ENCODE data around the gene CES3. TPM values are rescaled to one million over a fixed set of nuclear protein-coding genes. Genes with fewer than 3 reads are reported as not detected.

Gene CES3
- total RNA-seq, 1 donor from 2014 or later: not detected

DNA sequence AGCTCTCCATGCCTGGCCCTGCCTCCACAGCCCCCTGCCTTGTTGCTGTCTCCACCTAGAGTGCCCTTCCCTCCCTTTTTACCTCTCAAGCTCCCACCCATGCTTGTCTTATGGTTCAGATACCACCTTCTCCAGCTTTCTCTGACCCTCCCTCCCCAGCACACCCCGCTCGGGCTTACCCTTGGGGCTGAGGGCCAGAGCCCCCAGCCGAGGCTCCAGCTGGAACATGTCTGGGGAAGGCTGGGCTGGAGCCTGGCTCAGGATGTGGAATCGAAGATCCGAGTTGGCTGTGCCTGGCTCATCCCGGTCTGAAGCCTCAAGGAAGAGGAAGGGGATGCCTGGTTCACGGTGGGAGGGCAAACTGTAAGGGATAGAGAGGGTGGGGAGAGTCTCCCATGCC lies 46.0 kb upstream of the CES3 start:
- H3K4me1 ChIP-seq: peaks cover 0 to 2% of the 10 kb centered on the region in 2 donors
- no peak for DNase-seq (ENCODE audit: low spot score in 2 of 2)
- H3K9me3 ChIP-seq: no peaks in the 10 kb centered on the region
- no peak overlapping the region for H3K4me3 ChIP-seq
- H3K27me3 ChIP-seq: no peaks in the 10 kb centered on the region
- intact Hi-C loops (cut with DNase I): no loop called here
- TF ChIP-seq, protein P1, sequence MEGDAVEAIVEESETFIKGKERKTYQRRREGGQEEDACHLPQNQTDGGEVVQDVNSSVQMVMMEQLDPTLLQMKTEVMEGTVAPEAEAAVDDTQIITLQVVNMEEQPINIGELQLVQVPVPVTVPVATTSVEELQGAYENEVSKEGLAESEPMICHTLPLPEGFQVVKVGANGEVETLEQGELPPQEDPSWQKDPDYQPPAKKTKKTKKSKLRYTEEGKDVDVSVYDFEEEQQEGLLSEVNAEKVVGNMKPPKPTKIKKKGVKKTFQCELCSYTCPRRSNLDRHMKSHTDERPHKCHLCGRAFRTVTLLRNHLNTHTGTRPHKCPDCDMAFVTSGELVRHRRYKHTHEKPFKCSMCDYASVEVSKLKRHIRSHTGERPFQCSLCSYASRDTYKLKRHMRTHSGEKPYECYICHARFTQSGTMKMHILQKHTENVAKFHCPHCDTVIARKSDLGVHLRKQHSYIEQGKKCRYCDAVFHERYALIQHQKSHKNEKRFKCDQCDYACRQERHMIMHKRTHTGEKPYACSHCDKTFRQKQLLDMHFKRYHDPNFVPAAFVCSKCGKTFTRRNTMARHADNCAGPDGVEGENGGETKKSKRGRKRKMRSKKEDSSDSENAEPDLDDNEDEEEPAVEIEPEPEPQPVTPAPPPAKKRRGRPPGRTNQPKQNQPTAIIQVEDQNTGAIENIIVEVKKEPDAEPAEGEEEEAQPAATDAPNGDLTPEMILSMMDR (IDR thresholded peaks at IDR 0.05): no peak
- H3K27ac ChIP-seq: no peak overlapping the region
- H3K36me3 ChIP-seq: no peaks in the 10 kb centered on the region

DNA sequence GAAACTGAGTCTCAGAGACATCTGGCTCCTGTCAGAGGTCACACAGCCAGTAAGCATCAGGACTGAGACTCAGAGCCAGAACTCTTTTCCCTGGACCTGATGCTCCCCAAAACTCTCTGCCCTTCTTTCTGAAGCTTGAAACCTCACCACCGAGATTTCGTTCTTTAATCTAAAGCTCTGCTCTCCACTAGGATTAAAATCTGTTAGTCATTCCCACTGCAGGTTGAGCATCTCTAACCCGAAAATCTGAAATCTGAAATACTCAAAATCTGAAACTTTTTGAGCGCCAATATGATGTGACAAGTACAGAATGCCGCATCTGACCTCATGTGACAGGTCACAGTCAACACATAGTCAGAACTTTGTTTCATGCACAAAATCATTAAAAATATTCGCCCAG lies 44.5 kb upstream of the CES3 start:
- Histone ChIP-seq H3K27me3 (no peaks in the 10 kb centered on the region), H3K36me3 (peaks cover 3 to 5% of the 10 kb centered on the region in 2 donors), H3K4me3 (no peak overlapping the region), H3K27ac (no peak overlapping the region), H3K9me3 (no peaks in the 10 kb centered on the region), H3K4me1 (peaks cover 0 to under 1% of the 10 kb centered on the region in 2 donors)
- DNase-seq (ENCODE audit: low spot score in 2 of 2): no peak
- TF ChIP-seq, protein P1 (IDR thresholded peaks at IDR 0.05): no peak
- intact Hi-C loops (cut with DNase I): no loop called here

DNA sequence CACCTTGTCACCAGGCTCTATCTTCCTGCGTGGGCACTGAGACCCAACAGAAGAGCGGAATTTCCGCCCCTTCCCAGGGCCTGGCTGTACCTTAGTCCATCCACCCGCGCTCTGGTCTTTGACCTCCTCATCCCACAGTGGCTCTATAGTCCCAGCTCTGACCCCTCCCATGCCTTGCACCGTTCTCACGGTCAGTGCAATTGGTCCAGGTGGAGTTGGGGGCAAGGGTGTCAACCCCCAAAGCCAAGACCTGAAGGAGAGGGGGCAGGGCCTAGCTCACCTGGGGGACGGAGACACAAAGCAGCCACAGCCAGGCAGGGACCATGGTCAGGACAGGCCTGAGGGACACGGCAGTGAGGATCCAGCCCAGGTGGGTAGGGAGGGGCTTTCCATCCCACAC lies 43.3 kb upstream of the CES3 start:
- Histone ChIP-seq H3K27ac (no peak overlapping the region), H3K9me3 (no peaks in the 10 kb centered on the region), H3K27me3 (no peaks in the 10 kb centered on the region), H3K36me3 (peaks cover 11 to 12% of the 10 kb centered on the region in 2 donors), H3K4me3 (no peak overlapping the region), H3K4me1 (peaks cover 3 to 13% of the 10 kb centered on the region in 2 donors)
- TF ChIP-seq, protein P1 (IDR thresholded peaks at IDR 0.05): no peak
- intact Hi-C loops (cut with DNase I): no loop called here
- no peak for DNase-seq (ENCODE audit: low spot score in 2 of 2)

DNA sequence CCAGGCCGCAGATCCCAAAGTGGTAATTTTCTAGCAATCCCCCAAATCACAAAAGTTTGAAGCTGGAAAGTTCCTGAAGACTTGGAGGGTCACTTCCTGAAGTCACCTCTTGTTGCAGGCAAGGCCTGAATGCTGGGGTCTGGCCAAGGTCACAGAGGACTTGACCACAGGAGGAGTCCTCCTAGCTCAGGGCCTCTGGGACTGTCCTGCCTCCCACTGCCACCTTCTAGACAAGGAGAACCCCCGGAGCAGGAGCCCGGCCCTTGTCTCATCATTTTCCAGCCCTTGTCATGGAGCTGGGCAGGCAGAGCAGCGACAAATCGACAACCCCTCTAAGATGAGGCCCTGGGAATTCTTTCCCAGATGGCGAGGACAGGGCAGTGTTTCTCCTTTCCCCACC lies 42.7 kb upstream of the CES3 start:
- TF ChIP-seq, protein P1 (IDR thresholded peaks at IDR 0.05): no peak
- no peaks in the 10 kb centered on the region for H3K27me3 ChIP-seq
- H3K27ac ChIP-seq: no peak overlapping the region
- H3K36me3 ChIP-seq: peaks cover 11 to 12% of the 10 kb centered on the region in 2 donors
- intact Hi-C loops (cut with DNase I): no loop called here
- H3K4me3 ChIP-seq: no peak overlapping the region
- no peak for DNase-seq (ENCODE audit: low spot score in 2 of 2)
- H3K9me3 ChIP-seq: no peaks in the 10 kb centered on the region
- peaks cover 7 to 19% of the 10 kb centered on the region in 2 donors for H3K4me1 ChIP-seq

DNA sequence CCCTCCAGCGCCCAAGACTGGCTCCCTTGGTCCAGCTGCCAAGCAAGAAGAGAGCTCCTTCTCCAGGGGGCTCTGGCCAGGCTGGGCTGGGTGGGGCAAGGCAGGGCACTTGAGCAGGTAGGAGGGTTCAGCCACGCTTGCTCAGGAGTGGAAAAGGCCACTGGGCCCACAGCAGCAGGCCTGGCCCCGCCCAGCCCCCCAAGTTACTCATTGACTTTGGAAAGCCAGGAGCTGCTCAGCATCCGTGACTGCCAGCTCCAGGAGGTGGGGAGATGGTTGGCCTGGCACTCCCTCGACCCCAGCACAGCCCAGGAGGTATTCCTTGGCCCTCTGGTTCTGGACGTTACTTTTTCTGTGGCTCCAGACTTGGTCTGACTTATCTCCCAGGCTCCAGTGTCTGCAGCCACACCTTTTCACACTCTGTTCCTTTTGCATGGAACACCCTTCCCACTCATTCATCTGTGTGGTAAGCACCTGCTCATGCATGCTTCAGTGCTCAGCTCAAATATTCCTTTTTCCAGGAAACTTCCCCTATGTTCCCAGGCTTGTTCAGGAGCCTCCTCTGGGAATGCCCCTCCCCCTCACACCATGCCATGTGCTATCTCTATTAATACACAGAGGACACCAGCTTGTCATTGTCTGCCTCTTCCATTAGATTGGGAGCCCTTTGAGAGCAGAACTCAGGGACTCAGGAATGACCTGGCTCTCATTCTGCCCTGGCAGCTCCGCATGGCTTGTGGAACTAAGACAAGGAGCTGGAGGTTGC lies 42.1 kb upstream of the CES3 start, which contains the start of gene CDH16:
Gene CDH16, minus strand, starts transcription at position 83 of the 766 bp plus-strand sequence. CDS start 820 bp downstream, outside the sequence.
- Histone ChIP-seq H3K4me1 (peaks cover 10 to 23% of the 10 kb centered on the region in 2 donors), H3K9me3 (no peaks in the 10 kb centered on the region), H3K4me3 (no peak within 1 kb of the TSS), H3K27me3 (no peaks in the 10 kb centered on the region), H3K36me3 (peaks cover 11 to 12% of the 10 kb centered on the region in 2 donors), H3K27ac (peak within 1 kb of the TSS in 1 of 2 donors; percentile 11)
- intact Hi-C loops (cut with DNase I): no loop called here
- TF ChIP-seq, protein P1 (IDR thresholded peaks at IDR 0.05): no peak
- no peak for DNase-seq (ENCODE audit: low spot score in 2 of 2)

Measured in ascending aorta (tissue), 2 donors.